Psoas muscle (tissue), 8 donors: ENCODE measurements around the gene EXOSC10. TPM values are rescaled to one million over a fixed set of nuclear protein-coding genes. Genes with fewer than 3 reads are reported as not detected.

ENCODE experiments used
- ATAC-seq, 4 donors: fragments of 200-7000 bp; cut with Tn5 transposase; one replicate each; pipeline ENCODE4 v1.9.1; 2020; ENCODE audit warnings: moderate library complexity in 3 of 4, mild to moderate bottlenecking in 2 of 4
- DNase-seq, 2 donors: peaks; one replicate each; pipeline ENCODE4 v3.0.0-alpha.2; 2020
- H3K27ac ChIP-seq: fragments of 200-600 bp; one replicate; pipeline ENCODE4 v1.8.0; 2022
- H3K27me3 ChIP-seq, 3 donors: fragments of 200-600 bp in 1 of 3; one replicate each; pipeline versions ENCODE4 v1.6.1 to v1.8.0; 2013 to 2022; ENCODE audit warnings: low read length in 2 of 3, mild to moderate bottlenecking in 2 of 3, moderate library complexity in 1 of 3; ENCODE audit not compliant: insufficient read depth in 3 of 3
- H3K36me3 ChIP-seq, 2 donors: fragments of 200-600 bp in 1 of 2; one replicate each; pipeline versions ENCODE4 v1.6.1 to v1.8.0; 2013 to 2022; ENCODE audit warnings: low read depth in 1 of 2, mild to moderate bottlenecking in 1 of 2, moderate library complexity in 1 of 2; ENCODE audit not compliant: insufficient read depth in 1 of 2
- H3K4me1 ChIP-seq: fragments of 200-600 bp; one replicate; pipeline ENCODE4 v1.8.0; 2022
- H3K4me3 ChIP-seq: fragments of 200-600 bp; one replicate; pipeline ENCODE4 v1.8.0; 2022; ENCODE audit warnings: mild to moderate bottlenecking
- H3K9me3 ChIP-seq: fragments of 200-600 bp; one replicate; pipeline ENCODE4 v1.8.0; 2022
- WGBS, 3 donors: extraction: QIAGEN DNeasy Blood & Tissue Kit; methylation state at CpG; one replicate each; pipeline versions ENCODE4 v1.1.6 to v1.1.7; 2013; 5-methylcytosine and 5-hydroxymethylcytosine counted together
- intact Hi-C, 2 donors: fragments of 100-400 bp; cut with DNase I; formaldehyde crosslinking; loops; one replicate each; pipeline versions ENCODE4 v1.11.0 to v1.14.2; 2022
- polyA plus RNA-seq, 3 donors: library from polyadenylated mRNA; stranded (reverse); fragments of 200-250 nt; gene quantifications; one replicate each; pipeline ENCODE4 v1.2.3, GENCODE V29; 2013
- total RNA-seq, 4 donors: library from RNA; stranded (reverse); fragmentation: NEBNext Ultra II Directional in 2 of 4; extraction: Animal tissue kit (Norgen Biotek cat#: 25700) in 2 of 4; gene quantifications; one replicate each; pipeline versions ENCODE4 v1.2.1 to v1.2.4, GENCODE V29; 2021 to 2023
- TF ChIP-seq, protein P1 (sequence below): fragments of 200-600 bp; IDR thresholded peaks from one replicate; pipeline ENCODE4 v1.8.0; 2022; ENCODE audit warnings: antibody characterized with exemption
- donor health status: healthy with polysubstance abuse.
- donor health status: DM: no; HTN: no; CAD: no; lungs with moderate emphysema.
- donor health status: Bipolar disorder and iron deficiency.
- donor health status: healthy.
- donor health status: DM: yes; HTN: yes; CAD: no.
- donor health status: DM: no; HTN: no; CAD: no.
- donor health status: DM: no; HTN: no; CAD: no.
- donor health status: DM: yes; HTN: yes; CAD: no.

The EXOSC10 gene
- total and polyA plus RNA-seq, 7 donors: 16.3 to 39.1 (median 29.7) TPM

DNA sequence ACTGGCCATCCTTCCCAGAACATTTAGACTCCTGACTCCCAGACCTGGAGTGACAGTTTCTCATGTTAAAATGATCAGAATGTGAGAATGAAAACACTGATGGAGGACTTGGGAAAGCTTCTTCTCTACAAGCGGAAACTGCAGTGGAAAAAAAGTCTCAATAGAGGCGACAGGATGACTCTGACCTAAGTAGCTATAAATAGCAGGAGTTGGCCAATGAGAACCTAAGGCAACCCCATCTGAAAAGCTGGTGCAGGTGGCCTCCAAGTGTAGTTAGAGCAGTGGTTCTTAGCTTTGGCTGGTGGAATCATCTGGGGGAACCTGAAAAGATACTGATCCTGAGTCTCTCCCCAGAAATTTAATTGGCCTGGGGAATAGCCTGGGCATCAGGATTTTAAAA lies 44.2 kb upstream of the EXOSC10 start:
- Histone ChIP-seq H3K36me3 (peaks cover 11 to 77% of the 10 kb centered on the region in 2 donors), H3K4me1 (peaks cover 6% of the 10 kb centered on the region), H3K9me3 (no peaks in the 10 kb centered on the region), H3K27ac (peak overlapping the region; percentile 72), H3K4me3 (no peak overlapping the region), H3K27me3 (no peaks in the 10 kb centered on the region)
- 13 to 27% (median 21%) methylated on average over 2 of the region's 2 CpGs for WGBS, 3 donors
- intact Hi-C loops: no loop called here
- peak; percentile 91 to 96 (median 96) for ATAC-seq
- TF ChIP-seq, protein P1, sequence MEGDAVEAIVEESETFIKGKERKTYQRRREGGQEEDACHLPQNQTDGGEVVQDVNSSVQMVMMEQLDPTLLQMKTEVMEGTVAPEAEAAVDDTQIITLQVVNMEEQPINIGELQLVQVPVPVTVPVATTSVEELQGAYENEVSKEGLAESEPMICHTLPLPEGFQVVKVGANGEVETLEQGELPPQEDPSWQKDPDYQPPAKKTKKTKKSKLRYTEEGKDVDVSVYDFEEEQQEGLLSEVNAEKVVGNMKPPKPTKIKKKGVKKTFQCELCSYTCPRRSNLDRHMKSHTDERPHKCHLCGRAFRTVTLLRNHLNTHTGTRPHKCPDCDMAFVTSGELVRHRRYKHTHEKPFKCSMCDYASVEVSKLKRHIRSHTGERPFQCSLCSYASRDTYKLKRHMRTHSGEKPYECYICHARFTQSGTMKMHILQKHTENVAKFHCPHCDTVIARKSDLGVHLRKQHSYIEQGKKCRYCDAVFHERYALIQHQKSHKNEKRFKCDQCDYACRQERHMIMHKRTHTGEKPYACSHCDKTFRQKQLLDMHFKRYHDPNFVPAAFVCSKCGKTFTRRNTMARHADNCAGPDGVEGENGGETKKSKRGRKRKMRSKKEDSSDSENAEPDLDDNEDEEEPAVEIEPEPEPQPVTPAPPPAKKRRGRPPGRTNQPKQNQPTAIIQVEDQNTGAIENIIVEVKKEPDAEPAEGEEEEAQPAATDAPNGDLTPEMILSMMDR: no peak
- no peak for DNase-seq

- 92 to 94% (median 93%) methylated on average over 5 of the region's 5 CpGs for WGBS, 3 donors
Observed at GRCh38 chr1:11143401-11143800, 43.7 kb upstream of the EXOSC10 start.

GRCh38 chr1:11142618-11143391 lies 43.1 kb upstream of the EXOSC10 start:
- no peak for ATAC-seq
- peaks cover 21 to 77% of the 10 kb centered on the region in 2 donors for H3K36me3 ChIP-seq
- intact Hi-C loops: no loop called here

More at GRCh38 chr1:11143401-11143800, 43.7 kb upstream of the EXOSC10 start:
- Histone ChIP-seq H3K4me3 (no peak overlapping the region), H3K27me3 (no peaks in the 10 kb centered on the region), H3K9me3 (no peaks in the 10 kb centered on the region), H3K4me1 (peaks cover 6% of the 10 kb centered on the region), H3K36me3 (peaks cover 15 to 77% of the 10 kb centered on the region in 2 donors), H3K27ac (peak overlapping the region; percentile 72)
- intact Hi-C loops: no loop called here
- DNase-seq: no peak
- TF ChIP-seq, protein P1: no peak
- no peak for ATAC-seq

GRCh38 chr1:11138952-11139351 lies 39.3 kb upstream of the EXOSC10 start:
- Histone ChIP-seq H3K36me3 (peaks cover 16 to 71% of the 10 kb centered on the region in 2 donors), H3K9me3 (no peaks in the 10 kb centered on the region), H3K4me3 (no peak overlapping the region), H3K27me3 (no peaks in the 10 kb centered on the region), H3K4me1 (peaks cover 6% of the 10 kb centered on the region), H3K27ac (no peak overlapping the region)
- TF ChIP-seq, protein P1: no peak
- ATAC-seq (no peak), DNase-seq (no peak)
- intact Hi-C loops: no loop called here
- WGBS, 3 donors: 86 to 94% (median 93%) methylated on average over 3 of the region's 3 CpGs

More at GRCh38 chr1:11142618-11143391, 43.1 kb upstream of the EXOSC10 start:
- no peak overlapping the region for H3K4me3 ChIP-seq
- peak overlapping the region; percentile 72 for H3K27ac ChIP-seq
- 94% methylated on average over 4 of the region's 4 CpGs for WGBS, 3 donors
- no peaks in the 10 kb centered on the region for H3K9me3 ChIP-seq
- DNase-seq: no peak
- TF ChIP-seq, protein P1: no peak
- no peaks in the 10 kb centered on the region for H3K27me3 ChIP-seq
- peaks cover 6% of the 10 kb centered on the region for H3K4me1 ChIP-seq
